ENCODE measurements around the gene RRBP1. TPM values are rescaled to one million over a fixed set of nuclear protein-coding genes. Genes with fewer than 3 reads are reported as not detected.

Gene RRBP1
- total RNA-seq, 1 donor from 2014 or later, result 312 TPM

- DNase-seq (ENCODE audit: extremely low spot score, unreplicated experiment), result no peak
- H3K4me1 Mint-ChIP-seq (ENCODE audit: unreplicated experiment), result peaks cover 85% of the 10 kb centered on the region
Observed at GRCh38 chr20:17590245-17590644, 91.8 kb downstream of the RRBP1 start.

GRCh38 chr20:17589161-17589834 is 92.7 kb downstream of the RRBP1 start:
- no peak for TF ChIP-seq CTCF (IDR thresholded peaks at IDR 0.05)
- Mint-ChIP-seq H3K36me3 (ENCODE audit: unreplicated experiment) (peaks cover 21% of the 10 kb centered on the region), H3K9me3 (ENCODE audit: unreplicated experiment) (no peaks in the 10 kb centered on the region), H3K27me3 (ENCODE audit: unreplicated experiment) (no peaks in the 10 kb centered on the region), H3K4me3 (ENCODE audit: unreplicated experiment) (peak overlapping the region; percentile 38), H3K27ac (ENCODE audit: unreplicated experiment) (peak overlapping the region; percentile 77), H3K4me1 (ENCODE audit: unreplicated experiment) (peaks cover 84% of the 10 kb centered on the region)
- no peak for DNase-seq (ENCODE audit: extremely low spot score, unreplicated experiment)

More at GRCh38 chr20:17590245-17590644, 91.8 kb downstream of the RRBP1 start:
- peak overlapping the region; percentile 63 for H3K27ac Mint-ChIP-seq (ENCODE audit: unreplicated experiment)
- H3K9me3 Mint-ChIP-seq (ENCODE audit: unreplicated experiment), result no peaks in the 10 kb centered on the region
- no peak for TF ChIP-seq CTCF (IDR thresholded peaks at IDR 0.05)
- peaks cover 16% of the 10 kb centered on the region for H3K36me3 Mint-ChIP-seq (ENCODE audit: unreplicated experiment)
- peak overlapping the region; percentile 6 for H3K4me3 Mint-ChIP-seq (ENCODE audit: unreplicated experiment)
- no peaks in the 10 kb centered on the region for H3K27me3 Mint-ChIP-seq (ENCODE audit: unreplicated experiment)

- H3K27ac Mint-ChIP-seq (ENCODE audit: unreplicated experiment), result peak overlapping the region; percentile 77
- peaks cover 83% of the 10 kb centered on the region for H3K4me1 Mint-ChIP-seq (ENCODE audit: unreplicated experiment)
- DNase-seq (ENCODE audit: extremely low spot score, unreplicated experiment), result no peak
- peaks cover 15% of the 10 kb centered on the region for H3K36me3 Mint-ChIP-seq (ENCODE audit: unreplicated experiment)
- no peaks in the 10 kb centered on the region for H3K9me3 Mint-ChIP-seq (ENCODE audit: unreplicated experiment)
- H3K27me3 Mint-ChIP-seq (ENCODE audit: unreplicated experiment), result no peaks in the 10 kb centered on the region
- no peak overlapping the region for H3K4me3 Mint-ChIP-seq (ENCODE audit: unreplicated experiment)
- no peak for TF ChIP-seq CTCF (IDR thresholded peaks at IDR 0.05)
Observed at GRCh38 chr20:17587824-17588223, 94.2 kb downstream of the RRBP1 start.

GRCh38 chr20:17587148-17587547 is 94.9 kb downstream of the RRBP1 start:
- no peaks in the 10 kb centered on the region for H3K27me3 Mint-ChIP-seq (ENCODE audit: unreplicated experiment)
- no peak for TF ChIP-seq CTCF (IDR thresholded peaks at IDR 0.05)
- peak overlapping the region; percentile 64 for H3K27ac Mint-ChIP-seq (ENCODE audit: unreplicated experiment)
- no peak for DNase-seq (ENCODE audit: extremely low spot score, unreplicated experiment)
- no peak overlapping the region for H3K4me3 Mint-ChIP-seq (ENCODE audit: unreplicated experiment)
- peaks cover 85% of the 10 kb centered on the region for H3K4me1 Mint-ChIP-seq (ENCODE audit: unreplicated experiment)
- peaks cover 15% of the 10 kb centered on the region for H3K36me3 Mint-ChIP-seq (ENCODE audit: unreplicated experiment)
- H3K9me3 Mint-ChIP-seq (ENCODE audit: unreplicated experiment), result no peaks in the 10 kb centered on the region

- no peaks in the 10 kb centered on the region for H3K27me3 Mint-ChIP-seq (ENCODE audit: unreplicated experiment)
- H3K9me3 Mint-ChIP-seq (ENCODE audit: unreplicated experiment), result no peaks in the 10 kb centered on the region
- peaks cover 79% of the 10 kb centered on the region for H3K4me1 Mint-ChIP-seq (ENCODE audit: unreplicated experiment)
- no peak for TF ChIP-seq CTCF (IDR thresholded peaks at IDR 0.05)
- no peak overlapping the region for H3K4me3 Mint-ChIP-seq (ENCODE audit: unreplicated experiment)
- no peak for DNase-seq (ENCODE audit: extremely low spot score, unreplicated experiment)
- H3K36me3 Mint-ChIP-seq (ENCODE audit: unreplicated experiment), result peaks cover 14% of the 10 kb centered on the region
- H3K27ac Mint-ChIP-seq (ENCODE audit: unreplicated experiment), result peak overlapping the region; percentile 57
Observed at GRCh38 chr20:17586250-17586649, 95.8 kb downstream of the RRBP1 start.
